ENCODE measurements around the gene PABPN1L.

Gene PABPN1L

GRCh38 chr16:88878967-88879787, 12.7 kb upstream of the PABPN1L start:
- DNase-seq (ENCODE audit: low read depth): no peak
- in situ Hi-C loops (cut with HindIII; ENCODE audit: low sequenced_read_pairs): no loop called here

GRCh38 chr16:88878356-88878755, 11.9 kb upstream of the PABPN1L start:
- in situ Hi-C loops (cut with HindIII; ENCODE audit: low sequenced_read_pairs): no loop called here
- TF ChIP-seq CTCF (IDR thresholded peaks at IDR 0.05; ENCODE audit: low read depth, low read length, missing control alignments): no peak
- no peak overlapping the region for H3K4me3 ChIP-seq (ENCODE audit: low read depth, low read length)
- DNase-seq (ENCODE audit: low read depth): no peak

More at GRCh38 chr16:88878967-88879787, 12.7 kb upstream of the PABPN1L start:
- H3K4me3 ChIP-seq (ENCODE audit: low read depth, low read length): no peak overlapping the region
- no peak for TF ChIP-seq CTCF (IDR thresholded peaks at IDR 0.05; ENCODE audit: low read depth, low read length, missing control alignments)

- no peak for DNase-seq (ENCODE audit: low read depth)
- no peak for TF ChIP-seq CTCF (IDR thresholded peaks at IDR 0.05; ENCODE audit: low read depth, low read length, missing control alignments)
- H3K4me3 ChIP-seq (ENCODE audit: low read depth, low read length): no peak overlapping the region
- in situ Hi-C loops (cut with HindIII; ENCODE audit: low sequenced_read_pairs): no loop called here
Observed at GRCh38 chr16:88877564-88878289, 11.3 kb upstream of the PABPN1L start.

- no peak overlapping the region for H3K4me3 ChIP-seq (ENCODE audit: low read depth, low read length)
- in situ Hi-C loops (cut with HindIII; ENCODE audit: low sequenced_read_pairs): no loop called here
- no peak for DNase-seq (ENCODE audit: low read depth)
- no peak for TF ChIP-seq CTCF (IDR thresholded peaks at IDR 0.05; ENCODE audit: low read depth, low read length, missing control alignments)
Observed at GRCh38 chr16:88876942-88877526, 10.6 kb upstream of the PABPN1L start.

DNA sequence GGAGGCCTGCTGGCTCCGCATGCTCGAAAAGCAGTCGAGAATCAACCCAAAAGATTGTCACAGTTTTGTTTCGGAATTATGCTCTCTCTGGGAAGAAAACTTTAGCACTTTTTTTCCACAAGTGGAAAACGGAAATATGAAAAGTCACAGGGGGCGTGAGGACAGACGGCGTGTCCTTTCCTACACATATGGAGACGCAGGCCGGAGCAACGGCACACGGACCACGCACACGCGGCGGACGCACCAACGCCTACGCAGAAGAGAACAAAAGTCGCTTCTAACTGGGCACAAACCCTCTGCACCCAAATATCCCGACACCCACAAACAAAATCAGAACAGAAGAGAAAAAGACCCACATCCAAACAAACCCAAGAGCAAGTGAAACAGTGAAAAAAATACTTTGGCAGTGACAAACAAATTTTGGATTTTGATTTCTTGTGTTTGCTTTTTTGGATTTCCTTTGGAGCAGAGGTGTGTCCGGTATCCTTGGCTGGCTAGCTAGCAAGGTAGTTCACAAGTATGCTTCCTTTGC, 9.3 kb upstream of the PABPN1L start:
- DNase-seq (ENCODE audit: low read depth): no peak
- H3K4me3 ChIP-seq (ENCODE audit: low read depth, low read length): no peak overlapping the region
- in situ Hi-C loops (cut with HindIII; ENCODE audit: low sequenced_read_pairs): no loop called here
- no peak for TF ChIP-seq CTCF (IDR thresholded peaks at IDR 0.05; ENCODE audit: low read depth, low read length, missing control alignments)

- H3K4me3 ChIP-seq (ENCODE audit: low read depth, low read length): no peak overlapping the region
- TF ChIP-seq CTCF (IDR thresholded peaks at IDR 0.05; ENCODE audit: low read depth, low read length, missing control alignments): no peak
- in situ Hi-C loops (cut with HindIII; ENCODE audit: low sequenced_read_pairs): loop anchor here (25.0 kb wide), 1 partner anchor 113 kb away; no protein-coding TSS in a partner anchor
Observed at GRCh38 chr16:88874938-88875599, 8.6 kb upstream of the PABPN1L start.

More at GRCh38 chr16:88874938-88875599, 8.6 kb upstream of the PABPN1L start:
- DNase-seq (ENCODE audit: low read depth): no peak

Data from astrocyte of the cerebellum (primary cell).